Lung (tissue), 13 donors: ENCODE results near the gene CDH10. TPM values are rescaled to one million over a fixed set of nuclear protein-coding genes. Genes with fewer than 3 reads are reported as not detected.

Experiments used
- ATAC-seq: fragments of 200-7000 bp; cut with Tn5 transposase; one replicate; pipeline ENCODE4 v1.9.1; 2020; ENCODE audit warnings: moderate number of reproducible peaks; ENCODE audit not compliant: insufficient read depth, low FRiP score
- DNase-seq, 3 donors: peaks; one replicate each; pipeline ENCODE4 v3.0.0-alpha.2; 2013 to 2017
- H3K27ac ChIP-seq, 2 donors: one replicate each; pipeline ENCODE4 v1.5.1; 2013; ENCODE audit warnings: mild to moderate bottlenecking in 2 of 2, moderate library complexity in 2 of 2, control low read depth in 1 of 2, inconsistent platforms in 1 of 2, low read depth in 1 of 2, low read length in 1 of 2
- H3K27me3 ChIP-seq, 3 donors: one replicate each; pipeline ENCODE4 v1.5.1; 2013; ENCODE audit warnings: low read length in 2 of 3; ENCODE audit not compliant: control insufficient read depth in 3 of 3, insufficient read depth in 3 of 3
- H3K36me3 ChIP-seq, 4 donors: one replicate each; pipeline ENCODE4 v1.5.1; 2013; ENCODE audit warnings: low read length in 4 of 4, mild to moderate bottlenecking in 1 of 4, moderate library complexity in 1 of 4; ENCODE audit not compliant: control insufficient read depth in 4 of 4, insufficient read depth in 4 of 4
- H3K4me1 ChIP-seq, 5 donors: one replicate each; pipeline ENCODE4 v1.5.1; 2013; ENCODE audit warnings: low read length in 5 of 5, mild to moderate bottlenecking in 2 of 5, moderate library complexity in 1 of 5; ENCODE audit not compliant: control insufficient read depth in 5 of 5, insufficient read depth in 5 of 5
- H3K4me3 ChIP-seq: one replicate; pipeline ENCODE4 v1.5.1; 2013; ENCODE audit warnings: mild to moderate bottlenecking, control low read depth, moderate library complexity
- H3K9ac ChIP-seq, 2 donors: one replicate each; pipeline ENCODE4 v1.5.1; 2013; ENCODE audit warnings: low read length in 2 of 2, control low read depth in 1 of 2; ENCODE audit not compliant: insufficient read depth in 1 of 2
- H3K9me3 ChIP-seq, 4 donors: one replicate each; pipeline ENCODE4 v1.5.1; 2013; ENCODE audit warnings: low read length in 3 of 4, mild to moderate bottlenecking in 1 of 4, moderate library complexity in 1 of 4; ENCODE audit not compliant: control insufficient read depth in 4 of 4, insufficient read depth in 3 of 4
- WGBS, 2 donors: extraction: QIAGEN DNeasy Blood & Tissue Kit; methylation state at CpG; one replicate each; pipeline ENCODE4 v1.1.7; 2013; 5-methylcytosine and 5-hydroxymethylcytosine counted together
- polyA plus RNA-seq, 2 donors: library from polyadenylated mRNA; stranded (reverse); fragments of 200-250 nt; gene quantifications; one replicate each; pipeline ENCODE4 v1.2.1, GENCODE V29; 2013
- small RNA-seq: library from RNA; depleted of rRNA; stranded (forward); fragments of <200 nt; gene quantifications from one replicate; pipeline ENCODE3, GENCODE V24; 2014; ENCODE audit warnings: low replicate concordance
- total RNA-seq, 2 donors: library from RNA; depleted of rRNA in 1 of 2; stranded (reverse); fragments of >200 nt in 1 of 2; gene quantifications; one replicate each; pipeline ENCODE4 v1.2.1, GENCODE V29; 2014 to 2021
- TF ChIP-seq, protein P1 (sequence below): IDR thresholded peaks from 2 replicates; pipeline ENCODE4 v1.5.1; 2012; ENCODE audit warnings: mild to moderate bottlenecking; ENCODE audit errors: control extremely low read depth, extremely low read depth
- donor health status: control.
- donor health status: control.
- donor health status: Bipolar disorder and iron deficiency.
- donor health status: healthy.
- donor health status: DM: yes; HTN: yes; CAD: no.

The CDH10 gene
- total and polyA plus RNA-seq, 4 donors, result 0.16 to 1.8 (median 0.25) TPM

DNA sequence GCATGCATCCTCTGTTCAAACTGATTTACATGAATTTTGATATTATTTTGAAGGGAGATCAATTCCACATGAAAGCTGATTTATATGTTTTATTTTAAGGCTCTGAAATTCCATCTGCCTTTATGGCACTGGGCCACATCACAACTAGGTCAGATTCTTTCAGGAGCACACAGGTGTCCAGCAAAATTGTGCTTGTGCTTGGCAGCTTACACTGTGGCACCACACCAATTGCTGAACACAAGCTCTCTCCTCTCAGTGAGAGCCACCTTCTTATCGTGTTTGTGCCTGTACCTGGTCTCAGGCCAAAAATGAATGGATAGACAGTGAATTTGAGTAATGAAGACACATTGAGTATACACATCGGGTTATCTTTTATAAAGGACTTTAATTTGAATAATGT lies 200.4 kb downstream of the CDH10 start:
- no peaks in the 10 kb centered on the region for H3K27me3 ChIP-seq
- TF ChIP-seq, protein P1, sequence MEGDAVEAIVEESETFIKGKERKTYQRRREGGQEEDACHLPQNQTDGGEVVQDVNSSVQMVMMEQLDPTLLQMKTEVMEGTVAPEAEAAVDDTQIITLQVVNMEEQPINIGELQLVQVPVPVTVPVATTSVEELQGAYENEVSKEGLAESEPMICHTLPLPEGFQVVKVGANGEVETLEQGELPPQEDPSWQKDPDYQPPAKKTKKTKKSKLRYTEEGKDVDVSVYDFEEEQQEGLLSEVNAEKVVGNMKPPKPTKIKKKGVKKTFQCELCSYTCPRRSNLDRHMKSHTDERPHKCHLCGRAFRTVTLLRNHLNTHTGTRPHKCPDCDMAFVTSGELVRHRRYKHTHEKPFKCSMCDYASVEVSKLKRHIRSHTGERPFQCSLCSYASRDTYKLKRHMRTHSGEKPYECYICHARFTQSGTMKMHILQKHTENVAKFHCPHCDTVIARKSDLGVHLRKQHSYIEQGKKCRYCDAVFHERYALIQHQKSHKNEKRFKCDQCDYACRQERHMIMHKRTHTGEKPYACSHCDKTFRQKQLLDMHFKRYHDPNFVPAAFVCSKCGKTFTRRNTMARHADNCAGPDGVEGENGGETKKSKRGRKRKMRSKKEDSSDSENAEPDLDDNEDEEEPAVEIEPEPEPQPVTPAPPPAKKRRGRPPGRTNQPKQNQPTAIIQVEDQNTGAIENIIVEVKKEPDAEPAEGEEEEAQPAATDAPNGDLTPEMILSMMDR, result no peak
- no peaks in the 10 kb centered on the region for H3K4me1 ChIP-seq
- ATAC-seq, result no peak
- H3K27ac ChIP-seq, result no peak overlapping the region
- no peaks in the 10 kb centered on the region for H3K36me3 ChIP-seq
- H3K9me3 ChIP-seq, result no peaks in the 10 kb centered on the region
- 54 to 74% methylated on average over 2 of the region's 2 CpGs for WGBS, 2 donors
- no peak overlapping the region for H3K4me3 ChIP-seq
- H3K9ac ChIP-seq, result no peak overlapping the region
- no peak for DNase-seq

DNA sequence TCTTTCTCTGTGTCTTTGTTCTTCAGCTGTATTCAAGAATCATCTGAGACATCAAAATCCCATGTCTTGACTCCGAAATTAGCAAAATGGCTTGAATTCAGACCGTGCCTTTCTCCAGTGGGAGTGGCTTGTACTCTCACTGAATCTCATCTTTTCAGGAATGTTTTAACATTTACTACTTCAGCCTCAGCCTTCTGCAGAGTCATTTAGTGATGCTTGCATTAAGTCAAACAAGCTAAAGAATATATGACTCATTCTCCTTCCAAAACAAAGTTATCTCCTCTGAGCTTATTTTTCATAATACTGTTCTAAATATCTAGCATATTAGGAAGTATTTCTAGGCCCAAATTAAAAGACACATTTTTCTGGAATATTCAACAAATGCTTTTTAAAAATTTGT lies 205.3 kb downstream of the CDH10 start:
- ATAC-seq (no peak), DNase-seq (no peak)
- Histone ChIP-seq H3K4me3 (no peak overlapping the region), H3K36me3 (no peaks in the 10 kb centered on the region), H3K9ac (no peak overlapping the region), H3K27ac (no peak overlapping the region), H3K27me3 (no peaks in the 10 kb centered on the region), H3K9me3 (no peaks in the 10 kb centered on the region), H3K4me1 (no peaks in the 10 kb centered on the region)
- TF ChIP-seq, protein P1, result no peak
- WGBS, 2 donors, result 69 to 72% methylated on average over 2 of the region's 2 CpGs

Small RNA genes lying within 50 kb of the gene (small RNA-seq; reads per million reads assigned to genes)
- gene AC091885.1 (not detected), gene RF00017 (not detected)
